Ovary (tissue), 9 donors: ENCODE measurements around the gene VIPR2. TPM values are rescaled to one million over a fixed set of nuclear protein-coding genes. Genes with fewer than 3 reads are reported as not detected.

Experiments used
- DNase-seq, 5 donors: peaks; one replicate each; pipeline ENCODE4 v3.0.0-alpha.2; 2019 to 2020
- H3K27ac ChIP-seq, 2 donors: fragments of 200-600 bp; one replicate each; pipeline versions ENCODE4 v1.5.1 to v1.8.0; 2019 to 2022
- H3K27me3 ChIP-seq: fragments of 200-600 bp; one replicate; pipeline ENCODE4 v1.8.0; 2022
- H3K36me3 ChIP-seq: fragments of 200-600 bp; sonication (generic); one replicate; pipeline ENCODE4 v1.5.1; 2019
- H3K4me1 ChIP-seq: one replicate; pipeline ENCODE4 v1.8.1; 2013; ENCODE audit warnings: mild to moderate bottlenecking, moderate library complexity; ENCODE audit not compliant: insufficient read depth
- H3K4me3 ChIP-seq: fragments of 200-600 bp; sonication (generic); one replicate; pipeline ENCODE4 v1.5.1; 2017
- H3K9me3 ChIP-seq, 2 donors: fragments of 200-600 bp in 1 of 2; sonication (generic) in 1 of 2; one replicate each; pipeline versions ENCODE4 v1.5.1 to v1.8.1; 2013 to 2019; ENCODE audit warnings: mild to moderate bottlenecking in 1 of 2, moderate library complexity in 1 of 2
- EP300 ChIP-seq: sonication (generic); formaldehyde crosslinking; IDR thresholded peaks from one replicate; pipeline ENCODE4 v1.6.1; 2017; ENCODE audit warnings: antibody characterized with exemption
- POLR2A ChIP-seq: fragments of 450-650 bp; IDR thresholded peaks from one replicate; pipeline ENCODE4 v1.6.1; 2017; ENCODE audit warnings: antibody characterized with exemption, mild to moderate bottlenecking, moderate library complexity
- WGBS, 3 donors: extraction: QIAGEN DNeasy Blood & Tissue Kit in 1 of 3; methylation state at CpG; one replicate each; pipeline versions ENCODE4 v1.1.5 to v1.1.7; 2013 to 2017; 5-methylcytosine and 5-hydroxymethylcytosine counted together
- intact Hi-C, 4 donors: fragments of 100-400 bp; cut with DNase I; formaldehyde crosslinking; loops; one replicate each; pipeline versions ENCODE4 v1.11.0 to v1.15.1; 2022 to 2023
- polyA plus RNA-seq, 2 donors: library from polyadenylated mRNA; stranded (reverse); fragments of 200-250 nt in 1 of 2; fragments of 350-450 nt in 1 of 2; fragmentation: Illumina TruSeq in 1 of 2; extraction: RNeasy Lipid Tissue Mini Kit (QIAGEN cat#74804) in 1 of 2; gene quantifications; one replicate each; pipeline ENCODE4 v1.2.3, GENCODE V29; 2013 to 2014
- total RNA-seq, 7 donors: library from RNA; depleted of rRNA in 2 of 7; stranded (reverse); fragments of >200 nt in 2 of 7; fragmentation: NEBNext Ultra II Directional in 3 of 7; extraction: Animal tissue kit (Norgen Biotek cat#: 25700) in 3 of 7; gene quantifications; one replicate each; pipeline versions ENCODE4 v1.1.0 to v1.2.4, GENCODE V29; 2016 to 2023
- TF ChIP-seq, protein P1 (sequence below), 3 donors: fragments of 450-650 bp in 2 of 3; fragments of 200-600 bp in 1 of 3; IDR thresholded peaks; one replicate each; pipeline versions ENCODE4 v1.5.1 to v1.8.0; 2016 to 2022; ENCODE audit warnings: antibody characterized with exemption in 3 of 3, mild to moderate bottlenecking in 1 of 3
- donor health status: DM: no; HTN: no; CAD: no; lungs with moderate emphysema.
- donor health status: DM: no; HTN: no; CAD: no.
- donor health status: Bipolar disorder and iron deficiency.
- donor health status: DM: yes; HTN: yes; CAD: no.
- donor health status: DM: no; HTN: no; CAD: no.
- donor health status: DM: yes; HTN: yes; CAD: no.

The VIPR2 gene
- total and polyA plus RNA-seq, 9 donors: 3.6 to 18.0 (median 9.0) TPM

DNA sequence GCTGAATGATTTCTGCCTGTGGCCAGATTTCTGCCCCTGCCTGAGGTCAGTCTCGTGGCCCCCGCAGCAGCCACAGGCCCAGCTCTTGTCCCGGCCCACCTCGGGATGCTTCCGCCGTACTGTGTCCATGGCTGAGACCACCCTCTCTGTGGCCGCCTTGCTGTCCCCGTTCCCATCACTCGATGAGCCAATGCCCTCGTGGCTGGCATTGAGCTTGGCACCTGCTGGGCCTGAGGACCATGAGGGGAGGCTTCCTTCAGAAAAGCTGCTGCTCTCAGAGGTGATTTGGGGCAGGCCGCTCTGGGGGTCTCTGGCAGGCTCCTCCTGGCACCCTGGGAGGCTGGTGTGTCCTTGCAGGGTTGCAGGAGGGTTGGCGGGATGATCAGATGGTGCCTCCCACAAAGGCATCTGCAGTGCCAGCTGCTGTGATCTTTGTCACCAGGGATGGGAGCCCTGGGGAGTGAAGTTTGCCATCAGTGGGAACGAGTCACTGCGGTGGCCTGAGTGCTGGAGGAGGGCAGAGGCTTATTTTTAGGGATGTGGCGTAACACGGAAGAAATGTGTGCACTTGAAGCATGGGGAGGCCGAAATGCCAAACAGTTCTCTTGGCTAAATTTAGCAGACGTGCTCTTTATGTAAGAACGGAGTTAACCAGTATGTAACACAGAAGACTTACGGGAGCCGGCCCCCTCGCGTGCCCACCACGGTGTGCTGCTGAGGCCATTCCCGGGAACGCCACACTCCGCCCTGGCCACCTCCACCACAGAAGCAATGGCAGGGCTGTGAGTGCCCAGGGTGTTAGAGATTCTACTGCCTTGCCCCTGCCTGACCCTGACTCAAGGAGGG lies 47.7 kb downstream of the VIPR2 start:
- intact Hi-C loops: loop anchor here in 1 of 4 donors (10.0 kb wide), 1 partner anchor 62 kb away; no protein-coding TSS in a partner anchor
- DNase-seq: peak in 2 of 5 donors; percentile 15 to 33
- Histone ChIP-seq H3K27ac (peak overlapping the region; percentile 12 to 23), H3K27me3 (no peaks in the 10 kb centered on the region), H3K4me3 (no peak overlapping the region), H3K36me3 (no peaks in the 10 kb centered on the region), H3K9me3 (no peaks in the 10 kb centered on the region), H3K4me1 (peaks cover 14% of the 10 kb centered on the region)
- 87 to 94% (median 89%) methylated on average over 27 of the region's 27 CpGs for WGBS, 3 donors
- TF ChIP-seq, protein P1, sequence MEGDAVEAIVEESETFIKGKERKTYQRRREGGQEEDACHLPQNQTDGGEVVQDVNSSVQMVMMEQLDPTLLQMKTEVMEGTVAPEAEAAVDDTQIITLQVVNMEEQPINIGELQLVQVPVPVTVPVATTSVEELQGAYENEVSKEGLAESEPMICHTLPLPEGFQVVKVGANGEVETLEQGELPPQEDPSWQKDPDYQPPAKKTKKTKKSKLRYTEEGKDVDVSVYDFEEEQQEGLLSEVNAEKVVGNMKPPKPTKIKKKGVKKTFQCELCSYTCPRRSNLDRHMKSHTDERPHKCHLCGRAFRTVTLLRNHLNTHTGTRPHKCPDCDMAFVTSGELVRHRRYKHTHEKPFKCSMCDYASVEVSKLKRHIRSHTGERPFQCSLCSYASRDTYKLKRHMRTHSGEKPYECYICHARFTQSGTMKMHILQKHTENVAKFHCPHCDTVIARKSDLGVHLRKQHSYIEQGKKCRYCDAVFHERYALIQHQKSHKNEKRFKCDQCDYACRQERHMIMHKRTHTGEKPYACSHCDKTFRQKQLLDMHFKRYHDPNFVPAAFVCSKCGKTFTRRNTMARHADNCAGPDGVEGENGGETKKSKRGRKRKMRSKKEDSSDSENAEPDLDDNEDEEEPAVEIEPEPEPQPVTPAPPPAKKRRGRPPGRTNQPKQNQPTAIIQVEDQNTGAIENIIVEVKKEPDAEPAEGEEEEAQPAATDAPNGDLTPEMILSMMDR (IDR thresholded peaks at IDR 0.05): no peak
- TF ChIP-seq EP300 (no peak), POLR2A (no peak)

DNA sequence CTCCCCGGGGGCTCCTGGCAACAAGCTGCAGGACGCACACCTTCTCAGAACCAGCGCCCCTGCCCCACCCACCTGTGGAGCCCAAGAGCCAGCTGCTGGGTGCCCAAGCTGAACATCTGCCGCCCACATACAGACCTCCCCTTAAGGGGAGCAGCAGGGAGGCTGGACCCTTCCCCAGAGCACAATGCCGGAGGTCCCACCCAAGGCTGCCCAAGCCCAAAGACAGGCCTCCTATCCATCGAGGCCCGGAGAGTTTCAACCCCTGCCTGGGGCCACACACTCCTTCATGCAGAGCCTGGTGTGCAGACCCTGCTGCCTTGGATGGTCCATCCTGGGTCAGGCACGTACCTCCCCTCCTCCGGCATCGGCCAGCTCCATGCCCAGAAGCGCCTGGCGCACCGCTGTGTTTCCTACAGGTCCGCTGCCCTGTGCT lies 48.7 kb downstream of the VIPR2 start:
- TF ChIP-seq, protein P1 (IDR thresholded peaks at IDR 0.05): no peak
- no peak for TF ChIP-seq EP300
- no peak for TF ChIP-seq POLR2A
- no peaks in the 10 kb centered on the region for H3K36me3 ChIP-seq
- 96 to 99% (median 96%) methylated on average over 13 to 14 of the region's 14 CpGs for WGBS, 3 donors
- peak in 2 of 5 donors; percentile 10 to 24 for DNase-seq
- intact Hi-C loops: loop anchor here in 1 of 4 donors (10.0 kb wide), 1 partner anchor 61 kb away; no protein-coding TSS in a partner anchor
- H3K27ac ChIP-seq: no peak overlapping the region
- no peaks in the 10 kb centered on the region for H3K27me3 ChIP-seq
- H3K4me1 ChIP-seq: peaks cover 14% of the 10 kb centered on the region
- H3K9me3 ChIP-seq: no peaks in the 10 kb centered on the region
- no peak overlapping the region for H3K4me3 ChIP-seq

DNA sequence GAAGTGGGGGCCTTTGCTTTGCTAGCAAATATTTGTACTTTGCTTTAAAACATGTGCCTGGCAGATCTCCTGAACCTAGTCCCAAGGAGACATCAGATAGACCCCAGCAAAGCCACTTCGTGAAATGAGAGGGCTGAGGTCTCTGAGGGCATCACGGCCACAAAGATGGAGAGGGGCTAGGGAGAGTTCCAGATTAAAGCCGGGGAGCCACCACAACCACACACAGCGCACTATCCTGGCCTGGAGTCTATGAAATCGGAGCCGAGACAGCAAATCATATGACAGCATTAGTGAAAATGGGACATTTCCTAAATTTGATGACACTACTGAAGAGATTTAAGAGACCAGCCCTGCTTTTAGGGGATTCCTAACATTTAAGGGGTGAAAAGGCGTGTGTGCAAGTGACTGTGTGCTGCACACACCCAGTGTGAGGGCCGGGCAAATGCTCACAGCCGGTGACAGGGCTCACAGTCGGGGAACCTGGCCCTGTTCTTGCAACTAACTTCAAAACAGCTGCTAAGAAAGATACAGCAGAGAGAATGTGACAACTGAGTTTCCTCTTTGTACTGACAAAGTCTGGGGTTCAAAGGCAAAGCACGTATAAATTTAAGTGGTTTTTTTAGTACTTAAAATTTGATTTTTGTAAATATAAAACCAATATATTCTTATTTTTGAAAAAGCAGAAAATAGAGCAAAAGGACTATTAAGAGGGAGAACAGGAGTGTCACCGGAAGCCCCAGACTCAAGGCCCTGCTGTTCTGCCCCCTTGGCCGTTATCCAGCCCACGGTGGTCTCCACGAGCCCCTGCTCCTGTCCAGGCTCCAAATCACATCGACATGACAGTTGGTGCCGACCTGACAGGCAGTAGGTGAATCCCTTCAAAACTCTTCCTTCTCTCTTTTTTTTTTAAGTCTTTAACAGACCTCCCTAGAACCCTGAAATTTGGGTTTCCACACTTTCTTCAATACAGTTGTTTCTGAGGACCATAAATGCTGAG lies 49.5 kb downstream of the VIPR2 start:
- no peaks in the 10 kb centered on the region for H3K36me3 ChIP-seq
- H3K9me3 ChIP-seq: no peaks in the 10 kb centered on the region
- intact Hi-C loops: loop anchor here in 1 of 4 donors (10.0 kb wide), 1 partner anchor 60 kb away; no protein-coding TSS in a partner anchor
- H3K27me3 ChIP-seq: no peaks in the 10 kb centered on the region
- TF ChIP-seq POLR2A (no peak), EP300 (no peak)
- TF ChIP-seq, protein P1 (IDR thresholded peaks at IDR 0.05): no peak
- 86 to 89% (median 87%) methylated on average over 17 of the region's 17 CpGs for WGBS, 3 donors
- no peak overlapping the region for H3K27ac ChIP-seq
- peak in 2 of 5 donors; percentile 11 to 21 for DNase-seq
- no peak overlapping the region for H3K4me3 ChIP-seq
- H3K4me1 ChIP-seq: peaks cover 14% of the 10 kb centered on the region
